ENCODE measurements around the gene AFF3.
A peak's percentile ranks its signal among the peaks of the same experiment; 100 is the strongest.

Gene AFF3

GRCh38 chr2:100070078-100070477 is 72.3 kb downstream of the AFF3 start:
- no peak for DNase-seq

- peak in 1 of 14 donors; percentile 45 for DNase-seq
These were observed 74.0 kb downstream of the AFF3 start for GRCh38 chr2:100068395-100068794.

- DNase-seq, result no peak
These were observed 74.6 kb downstream of the AFF3 start for GRCh38 chr2:100067784-100068183.

- DNase-seq, result no peak
These were observed 75.5 kb downstream of the AFF3 start for GRCh38 chr2:100066856-100067255.

GRCh38 chr2:100066246-100066645 is 76.1 kb downstream of the AFF3 start:
- no peak for DNase-seq

- no peak for DNase-seq
These were observed 77.6 kb downstream of the AFF3 start for GRCh38 chr2:100064592-100065428.

GRCh38 chr2:100064165-100064564 is 78.2 kb downstream of the AFF3 start:
- no peak for DNase-seq

GRCh38 chr2:100063459-100063953 is 78.9 kb downstream of the AFF3 start:
- DNase-seq, result no peak

- DNase-seq, result no peak
These were observed 80.1 kb downstream of the AFF3 start for GRCh38 chr2:100062336-100062735.

- DNase-seq, result no peak
These were observed 81.5 kb downstream of the AFF3 start for GRCh38 chr2:100060875-100061274.

- peak in 1 of 14 donors; percentile 32 for DNase-seq
These were observed 82.8 kb downstream of the AFF3 start for GRCh38 chr2:100059638-100060037.

- DNase-seq, result no peak
These were observed 84.5 kb downstream of the AFF3 start for GRCh38 chr2:100057901-100058261.

- no peak for DNase-seq
These were observed 88.0 kb downstream of the AFF3 start for GRCh38 chr2:100054426-100054825.

GRCh38 chr2:100053087-100053885 is 89.1 kb downstream of the AFF3 start:
- DNase-seq, result no peak

- no peak for DNase-seq
These were observed 89.7 kb downstream of the AFF3 start for GRCh38 chr2:100052650-100053049.

- no peak for DNase-seq
These were observed 91.1 kb downstream of the AFF3 start for GRCh38 chr2:100051253-100051652.

- DNase-seq, result no peak
These were observed 91.7 kb downstream of the AFF3 start for GRCh38 chr2:100050685-100051084.

- no peak for DNase-seq
These were observed 95.1 kb downstream of the AFF3 start for GRCh38 chr2:100046961-100047947.

- no peak for DNase-seq
These were observed 97.4 kb downstream of the AFF3 start for GRCh38 chr2:100045000-100045399.

- DNase-seq, result peak in 1 of 14 donors; percentile 48
These were observed 98.5 kb downstream of the AFF3 start for GRCh38 chr2:100043891-100044255.

GRCh38 chr2:100043081-100043890 is 99.1 kb downstream of the AFF3 start:
- DNase-seq, result no peak
